ENCODE measurements around the gene TJP2.

Gene TJP2

GRCh38 chr9:69308206-69308931, 134.3 kb downstream of the TJP2 start:
- H3K9me3 ChIP-seq (replicated peaks in 1 of 2; ENCODE audit: control insufficient read depth in 2 of 2, insufficient read depth in 1 of 2, low read depth in 1 of 2, low read length in 2 of 2) = peaks cover 6 to 10% of the 10 kb centered on the region in 2 donors
- no peak overlapping the region for H4K8ac ChIP-seq (ENCODE audit: low read depth, low read length)
- WGBS, 2 donors (ENCODE audit: extremely low coverage in 2 of 2, insufficient read length in 2 of 2, insufficient replicate concordance in 1 of 2) = no CpG with 5 or more reads among the region's 5 CpGs
- no peak overlapping the region for H3K9ac ChIP-seq (ENCODE audit: low read depth, low read length, poor library complexity)
- no peak overlapping the region for H3K4me2 ChIP-seq (ENCODE audit: insufficient read depth, low read length, poor library complexity, severe bottlenecking)
- H3K36me3 ChIP-seq (replicated peaks in 1 of 2; ENCODE audit: control insufficient read depth in 2 of 2, insufficient read depth in 2 of 2, low read length in 2 of 2) = no peaks in the 10 kb centered on the region
- H2BK5ac ChIP-seq (ENCODE audit: low read length) = no peak overlapping the region
- H2BK15ac ChIP-seq (ENCODE audit: low read length) = no peak overlapping the region
- no peak for DNase-seq (ENCODE audit: low spot score)
- peak overlapping the region; percentile 87 for H3K27ac ChIP-seq (replicated peaks; ENCODE audit: low read length)
- no peaks in the 10 kb centered on the region for H3K79me1 ChIP-seq (ENCODE audit: low read depth, low read length)
- H2BK12ac ChIP-seq (ENCODE audit: low read length) = no peak overlapping the region
- H3K4me3 ChIP-seq (ENCODE audit: low read length in 2 of 2) = no peak overlapping the region
- H2AFZ ChIP-seq (ENCODE audit: low read length) = peak overlapping the region; percentile 56
- H2BK120ac ChIP-seq (ENCODE audit: low read depth, low read length) = peak overlapping the region; percentile 57
- H3K14ac ChIP-seq (ENCODE audit: low read length) = no peak overlapping the region
- H3K18ac ChIP-seq (ENCODE audit: low read length) = peak overlapping the region; percentile 86
- H4K91ac ChIP-seq (ENCODE audit: low read depth, low read length, poor library complexity) = no peak overlapping the region
- H3K23ac ChIP-seq (ENCODE audit: low read depth, low read length, poor library complexity) = no peak overlapping the region
- H2AK5ac ChIP-seq (ENCODE audit: low read depth, low read length) = no peak overlapping the region
- peaks cover 8 to 9% of the 10 kb centered on the region in 2 donors for H3K4me1 ChIP-seq (ENCODE audit: control insufficient read depth in 2 of 2, insufficient read depth in 1 of 2, low read depth in 1 of 2, low read length in 2 of 2)
- no peaks in the 10 kb centered on the region for H3K27me3 ChIP-seq (ENCODE audit: control insufficient read depth in 3 of 3, insufficient read depth in 3 of 3, low read depth in 1 of 3, low read length in 3 of 3)
- H3K4ac ChIP-seq (ENCODE audit: low read length) = no peak overlapping the region

GRCh38 chr9:69313175-69313574, 139.1 kb downstream of the TJP2 start:
- Histone ChIP-seq H3K4me3 (ENCODE audit: low read length in 2 of 2) (no peak overlapping the region), H3K23ac (ENCODE audit: low read depth, low read length, poor library complexity) (no peak overlapping the region), H2BK120ac (ENCODE audit: low read depth, low read length) (no peak overlapping the region), H2BK15ac (ENCODE audit: low read length) (no peak overlapping the region), H3K4me1 (ENCODE audit: control insufficient read depth in 2 of 2, insufficient read depth in 1 of 2, low read depth in 1 of 2, low read length in 2 of 2) (peaks cover 2 to 4% of the 10 kb centered on the region in 2 donors), H2BK12ac (ENCODE audit: low read length) (no peak overlapping the region), H4K91ac (ENCODE audit: low read depth, low read length, poor library complexity) (no peak overlapping the region), H3K4me2 (ENCODE audit: insufficient read depth, low read length, poor library complexity, severe bottlenecking) (no peak overlapping the region), H3K36me3 (replicated peaks in 1 of 2; ENCODE audit: control insufficient read depth in 2 of 2, insufficient read depth in 2 of 2, low read length in 2 of 2) (no peaks in the 10 kb centered on the region), H3K79me1 (ENCODE audit: low read depth, low read length) (no peaks in the 10 kb centered on the region), H3K4ac (ENCODE audit: low read length) (no peak overlapping the region), H2AK5ac (ENCODE audit: low read depth, low read length) (no peak overlapping the region), H4K8ac (ENCODE audit: low read depth, low read length) (no peak overlapping the region), H3K9ac (ENCODE audit: low read depth, low read length, poor library complexity) (no peak overlapping the region), H3K14ac (ENCODE audit: low read length) (no peak overlapping the region), H3K27me3 (ENCODE audit: control insufficient read depth in 3 of 3, insufficient read depth in 3 of 3, low read depth in 1 of 3, low read length in 3 of 3) (peaks cover 0 to 6% (median 0%) of the 10 kb centered on the region in 3 experiments), H2BK5ac (ENCODE audit: low read length) (no peak overlapping the region), H2AFZ (ENCODE audit: low read length) (no peak overlapping the region), H3K18ac (ENCODE audit: low read length) (no peak overlapping the region), H3K9me3 (replicated peaks in 1 of 2; ENCODE audit: control insufficient read depth in 2 of 2, insufficient read depth in 1 of 2, low read depth in 1 of 2, low read length in 2 of 2) (peaks cover 8 to 10% of the 10 kb centered on the region in 2 donors), H3K27ac (replicated peaks; ENCODE audit: low read length) (no peak overlapping the region)
- DNase-seq (ENCODE audit: low spot score) = no peak

GRCh38 chr9:69314547-69314946, 140.5 kb downstream of the TJP2 start:
- Histone ChIP-seq H3K23ac (ENCODE audit: low read depth, low read length, poor library complexity) (no peak overlapping the region), H3K18ac (ENCODE audit: low read length) (no peak overlapping the region), H3K9ac (ENCODE audit: low read depth, low read length, poor library complexity) (no peak overlapping the region), H3K14ac (ENCODE audit: low read length) (no peak overlapping the region), H3K4ac (ENCODE audit: low read length) (no peak overlapping the region), H2AK5ac (ENCODE audit: low read depth, low read length) (no peak overlapping the region), H3K9me3 (replicated peaks in 1 of 2; ENCODE audit: control insufficient read depth in 2 of 2, insufficient read depth in 1 of 2, low read depth in 1 of 2, low read length in 2 of 2) (peaks cover 8 to 10% of the 10 kb centered on the region in 2 donors), H3K79me1 (ENCODE audit: low read depth, low read length) (no peaks in the 10 kb centered on the region), H3K36me3 (replicated peaks in 1 of 2; ENCODE audit: control insufficient read depth in 2 of 2, insufficient read depth in 2 of 2, low read length in 2 of 2) (no peaks in the 10 kb centered on the region), H4K91ac (ENCODE audit: low read depth, low read length, poor library complexity) (no peak overlapping the region), H2BK5ac (ENCODE audit: low read length) (no peak overlapping the region), H2BK120ac (ENCODE audit: low read depth, low read length) (no peak overlapping the region), H2BK12ac (ENCODE audit: low read length) (no peak overlapping the region), H4K8ac (ENCODE audit: low read depth, low read length) (no peak overlapping the region), H2AFZ (ENCODE audit: low read length) (no peak overlapping the region), H3K27ac (replicated peaks; ENCODE audit: low read length) (no peak overlapping the region), H3K4me3 (ENCODE audit: low read length in 2 of 2) (no peak overlapping the region), H3K4me2 (ENCODE audit: insufficient read depth, low read length, poor library complexity, severe bottlenecking) (no peak overlapping the region), H2BK15ac (ENCODE audit: low read length) (no peak overlapping the region), H3K4me1 (ENCODE audit: control insufficient read depth in 2 of 2, insufficient read depth in 1 of 2, low read depth in 1 of 2, low read length in 2 of 2) (peaks cover 0 to 3% of the 10 kb centered on the region in 2 donors), H3K27me3 (ENCODE audit: control insufficient read depth in 3 of 3, insufficient read depth in 3 of 3, low read depth in 1 of 3, low read length in 3 of 3) (peaks cover 0 to 14% (median 0%) of the 10 kb centered on the region in 3 experiments)
- WGBS, 2 donors (ENCODE audit: extremely low coverage in 2 of 2, insufficient read length in 2 of 2, insufficient replicate concordance in 1 of 2) = no CpG with 5 or more reads among the region's 1 CpG
- DNase-seq (ENCODE audit: low spot score) = no peak

DNA sequence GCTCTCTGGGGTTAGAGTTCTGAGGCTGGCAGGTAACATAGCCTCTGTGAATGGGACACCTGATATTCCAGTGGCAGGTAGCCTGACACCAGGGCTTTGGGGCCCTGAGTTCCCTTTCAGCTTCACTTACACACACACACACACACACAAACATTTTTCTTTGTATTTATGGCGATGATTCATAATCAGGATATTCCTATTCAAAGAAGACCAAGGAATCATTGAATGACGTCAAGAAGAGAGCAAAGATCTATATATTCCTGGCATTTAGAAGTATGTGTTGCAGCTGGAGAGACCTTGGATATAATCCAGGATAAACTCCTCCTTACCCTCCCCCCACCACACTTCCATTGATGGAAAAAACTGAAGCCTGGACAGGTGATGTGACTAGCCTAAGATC, 143.0 kb downstream of the TJP2 start:
- H3K36me3 ChIP-seq (replicated peaks in 1 of 2; ENCODE audit: control insufficient read depth in 2 of 2, insufficient read depth in 2 of 2, low read length in 2 of 2) = no peaks in the 10 kb centered on the region
- H2BK15ac ChIP-seq (ENCODE audit: low read length) = no peak overlapping the region
- H2BK120ac ChIP-seq (ENCODE audit: low read depth, low read length) = no peak overlapping the region
- DNase-seq (ENCODE audit: low spot score) = no peak
- no CpG with 5 or more reads among the region's 2 CpGs for WGBS, 2 donors (ENCODE audit: extremely low coverage in 2 of 2, insufficient read length in 2 of 2, insufficient replicate concordance in 1 of 2)
- H3K4ac ChIP-seq (ENCODE audit: low read length) = no peak overlapping the region
- no peak overlapping the region for H3K9ac ChIP-seq (ENCODE audit: low read depth, low read length, poor library complexity)
- no peak overlapping the region for H3K4me2 ChIP-seq (ENCODE audit: insufficient read depth, low read length, poor library complexity, severe bottlenecking)
- H3K4me1 ChIP-seq (ENCODE audit: control insufficient read depth in 2 of 2, insufficient read depth in 1 of 2, low read depth in 1 of 2, low read length in 2 of 2) = peaks cover 0 to 5% of the 10 kb centered on the region in 2 donors
- H2AK5ac ChIP-seq (ENCODE audit: low read depth, low read length) = no peak overlapping the region
- no peak overlapping the region for H3K4me3 ChIP-seq (ENCODE audit: low read length in 2 of 2)
- no peaks in the 10 kb centered on the region for H3K79me1 ChIP-seq (ENCODE audit: low read depth, low read length)
- H4K8ac ChIP-seq (ENCODE audit: low read depth, low read length) = no peak overlapping the region
- H4K91ac ChIP-seq (ENCODE audit: low read depth, low read length, poor library complexity) = no peak overlapping the region
- H3K9me3 ChIP-seq (replicated peaks in 1 of 2; ENCODE audit: control insufficient read depth in 2 of 2, insufficient read depth in 1 of 2, low read depth in 1 of 2, low read length in 2 of 2) = peaks cover 8 to 10% of the 10 kb centered on the region in 2 donors
- no peak overlapping the region for H2AFZ ChIP-seq (ENCODE audit: low read length)
- no peak overlapping the region for H3K18ac ChIP-seq (ENCODE audit: low read length)
- H2BK12ac ChIP-seq (ENCODE audit: low read length) = no peak overlapping the region
- H3K27ac ChIP-seq (replicated peaks; ENCODE audit: low read length) = no peak overlapping the region
- no peak overlapping the region for H2BK5ac ChIP-seq (ENCODE audit: low read length)
- peaks cover 0 to 32% (median 2%) of the 10 kb centered on the region in 3 experiments for H3K27me3 ChIP-seq (ENCODE audit: control insufficient read depth in 3 of 3, insufficient read depth in 3 of 3, low read depth in 1 of 3, low read length in 3 of 3)
- H3K23ac ChIP-seq (ENCODE audit: low read depth, low read length, poor library complexity) = no peak overlapping the region
- H3K14ac ChIP-seq (ENCODE audit: low read length) = no peak overlapping the region

Measured in neuronal stem cell (in vitro differentiated cells).